HUES6 (cell line): ENCODE results near the gene RBM33.
"Not testable (repeated sequence)": the region's sequence is repeated elsewhere in the genome, so short reads cannot be mapped to it uniquely, and the experiment has no call there.

Source experiments
- H3K27ac ChIP-seq: 2 replicates; pipeline ENCODE4 v1.7.0; 2013; ENCODE audit warnings: low read depth, mild to moderate bottlenecking, low read length, inconsistent platforms
- H3K27me3 ChIP-seq: 2 replicates; pipeline ENCODE4 v1.6.1; 2013; ENCODE audit warnings: low read length; ENCODE audit not compliant: control insufficient read depth, insufficient read depth
- H3K36me3 ChIP-seq: 2 replicates; pipeline ENCODE4 v1.6.1; 2013; ENCODE audit warnings: low read length; ENCODE audit not compliant: control insufficient read depth, insufficient read depth
- H3K4me1 ChIP-seq: 2 replicates; pipeline ENCODE4 v1.6.1; 2013; ENCODE audit warnings: low read length; ENCODE audit not compliant: control insufficient read depth, insufficient read depth
- H3K4me3 ChIP-seq: 2 replicates; pipeline ENCODE4 v1.5.1; 2013; ENCODE audit warnings: low read depth, low read length
- H3K9ac ChIP-seq: one replicate; pipeline ENCODE4 v1.6.1; 2013; ENCODE audit warnings: mild to moderate bottlenecking, low read length
- H3K9me3 ChIP-seq: 2 replicates; pipeline ENCODE4 v1.6.1; 2013; ENCODE audit warnings: low read depth, low read length; ENCODE audit not compliant: control insufficient read depth, insufficient read depth

Gene RBM33

DNA sequence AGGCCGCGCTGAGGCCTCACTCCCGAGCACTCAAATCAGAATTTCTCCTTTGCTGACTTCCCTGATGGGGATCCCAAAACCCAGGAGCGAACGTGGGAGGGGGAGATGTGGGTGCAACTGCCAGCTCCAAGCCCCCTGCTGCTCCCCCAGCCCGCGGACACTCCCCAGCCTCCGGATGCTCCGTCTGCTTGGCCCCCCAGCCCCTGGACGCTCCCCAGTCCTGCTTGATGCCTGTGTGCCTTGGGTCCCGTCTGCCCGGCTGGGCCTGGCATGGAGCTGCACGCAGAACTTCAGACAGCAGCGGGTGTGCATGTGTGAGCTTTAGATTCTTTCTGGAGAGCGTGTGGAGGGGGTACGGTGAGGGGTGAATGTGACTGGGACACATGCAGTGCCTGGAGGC is 172.5 kb downstream of the RBM33 start:
- Histone ChIP-seq H3K27ac (no peak overlapping the region), H3K4me1 (peaks cover 16% of the 10 kb centered on the region; the same call in 1 of the 2 replicates), H3K4me3 (no peak overlapping the region), H3K9me3 (peaks cover 3% of the 10 kb centered on the region; the same call in 1 of the 2 replicates), H3K36me3 (no peaks in the 10 kb centered on the region), H3K9ac (no peak overlapping the region), H3K27me3 (peaks cover 49% of the 10 kb centered on the region)

DNA sequence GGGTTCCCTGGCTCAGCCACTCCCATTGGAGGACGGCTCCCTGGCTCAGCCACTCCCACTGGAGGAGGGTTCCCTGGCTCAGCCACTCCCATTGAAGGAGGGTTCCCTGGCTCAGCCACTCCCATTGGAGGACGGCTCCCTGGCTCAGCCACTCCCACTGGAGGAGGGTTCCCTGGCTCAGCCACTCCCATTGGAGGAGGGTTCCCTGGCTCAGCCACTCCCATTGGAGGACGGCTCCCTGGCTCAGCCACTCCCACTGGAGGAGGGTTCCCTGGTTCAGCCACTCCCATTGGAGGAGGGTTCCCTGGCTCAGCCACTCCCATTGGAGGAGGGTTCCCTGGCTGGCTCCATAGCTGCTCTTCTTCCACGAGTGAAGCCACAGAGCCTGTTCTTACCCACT is 173.1 kb downstream of the RBM33 start:
- peaks cover 11% of the 10 kb centered on the region; the same call in 1 of the 2 replicates for H3K4me1 ChIP-seq
- H3K4me3 ChIP-seq, H3K9ac ChIP-seq, H3K27ac ChIP-seq, H3K9me3 ChIP-seq, H3K36me3 ChIP-seq: not testable (repeated sequence)
- peaks cover 47% of the 10 kb centered on the region for H3K27me3 ChIP-seq

DNA sequence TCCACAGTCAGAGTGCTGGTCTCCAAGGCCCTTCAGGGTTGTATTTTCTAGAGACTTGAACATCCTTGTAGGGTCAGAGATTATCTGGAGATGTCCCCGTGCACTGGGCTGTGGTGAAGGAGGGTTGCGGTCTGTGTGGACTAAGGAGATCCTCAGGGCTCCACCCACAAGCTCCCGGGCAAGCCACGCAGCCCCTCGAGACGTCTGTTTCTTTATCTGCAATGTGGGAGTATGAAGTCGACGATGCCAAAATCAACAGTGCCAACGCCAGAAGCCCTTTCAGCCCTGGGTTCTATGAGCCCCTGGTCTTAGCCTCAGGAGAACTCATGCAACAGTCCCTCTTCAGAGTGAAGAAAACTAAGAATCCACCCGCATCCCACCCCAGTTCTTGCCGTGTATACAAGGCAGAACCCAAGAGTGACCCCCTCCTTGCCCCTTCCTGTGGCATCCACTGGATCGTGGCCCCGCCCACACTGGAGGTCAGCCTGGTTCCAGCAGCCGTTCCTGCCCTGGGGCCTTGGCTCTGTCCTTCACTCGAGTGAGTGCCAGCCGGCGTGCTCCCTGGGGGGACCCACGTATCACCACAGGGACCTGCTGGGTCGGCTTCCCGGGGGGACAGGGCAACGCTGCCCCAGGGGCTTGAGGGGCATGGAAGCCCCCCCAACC is 173.8 kb downstream of the RBM33 start:
- Histone ChIP-seq H3K27ac (no peak overlapping the region), H3K9ac (no peak overlapping the region), H3K4me1 (peaks cover 7% of the 10 kb centered on the region; the same call in 1 of the 2 replicates), H3K9me3 (peaks cover 3% of the 10 kb centered on the region; the same call in 1 of the 2 replicates), H3K36me3 (no peaks in the 10 kb centered on the region), H3K4me3 (no peak overlapping the region), H3K27me3 (peaks cover 39% of the 10 kb centered on the region)

DNA sequence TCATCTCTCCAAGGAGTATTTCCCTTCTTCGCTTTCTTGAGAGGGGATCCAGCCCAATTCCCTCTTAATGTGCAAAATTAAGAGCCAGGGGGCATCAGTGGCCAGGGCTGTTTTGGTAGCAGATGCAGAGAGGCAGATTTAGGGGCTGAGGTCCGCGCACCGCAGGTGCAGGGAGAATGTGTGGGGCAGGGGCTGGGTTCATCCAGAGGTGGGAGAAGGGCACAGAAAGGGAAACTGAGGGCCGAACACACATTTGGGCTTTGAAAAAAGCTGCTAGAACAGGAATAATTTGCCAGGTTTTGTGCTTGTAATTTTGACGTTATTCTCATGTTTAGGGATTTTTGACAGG is 174.3 kb downstream of the RBM33 start:
- Histone ChIP-seq H3K4me3 (no peak overlapping the region), H3K9ac (no peak overlapping the region), H3K36me3 (no peaks in the 10 kb centered on the region), H3K27ac (no peak overlapping the region), H3K27me3 (peaks cover 34% of the 10 kb centered on the region), H3K9me3 (peaks cover 3% of the 10 kb centered on the region; the same call in 1 of the 2 replicates), H3K4me1 (peaks cover 7% of the 10 kb centered on the region; the same call in 1 of the 2 replicates)

DNA sequence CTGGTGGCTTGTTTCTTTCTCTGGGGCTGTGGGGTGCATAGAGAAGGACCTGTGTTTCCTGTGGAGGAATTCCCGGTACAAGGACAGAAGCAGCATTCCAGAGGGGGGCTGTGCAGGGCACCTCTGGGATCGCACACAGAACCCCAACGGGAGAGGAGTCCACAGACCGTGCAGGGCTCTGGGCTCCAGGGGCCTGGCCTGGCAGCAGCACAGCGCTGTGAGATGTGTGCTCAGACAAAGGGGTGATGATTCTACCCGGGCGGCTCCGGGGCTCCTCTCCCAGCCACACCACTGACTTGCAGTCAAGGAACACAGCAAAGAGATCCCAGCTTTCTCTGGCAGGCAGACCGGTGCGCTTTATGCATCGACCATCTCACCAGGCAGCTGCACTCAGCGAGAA is 174.7 kb downstream of the RBM33 start:
- H3K27me3 ChIP-seq: peaks cover 30% of the 10 kb centered on the region
- H3K4me1 ChIP-seq: peaks cover 3% of the 10 kb centered on the region; the same call in 1 of the 2 replicates
- H3K9me3 ChIP-seq: peaks cover 3% of the 10 kb centered on the region; the same call in 1 of the 2 replicates
- H3K4me3 ChIP-seq: no peak overlapping the region
- no peak overlapping the region for H3K9ac ChIP-seq
- H3K27ac ChIP-seq: no peak overlapping the region
- H3K36me3 ChIP-seq: no peaks in the 10 kb centered on the region

DNA sequence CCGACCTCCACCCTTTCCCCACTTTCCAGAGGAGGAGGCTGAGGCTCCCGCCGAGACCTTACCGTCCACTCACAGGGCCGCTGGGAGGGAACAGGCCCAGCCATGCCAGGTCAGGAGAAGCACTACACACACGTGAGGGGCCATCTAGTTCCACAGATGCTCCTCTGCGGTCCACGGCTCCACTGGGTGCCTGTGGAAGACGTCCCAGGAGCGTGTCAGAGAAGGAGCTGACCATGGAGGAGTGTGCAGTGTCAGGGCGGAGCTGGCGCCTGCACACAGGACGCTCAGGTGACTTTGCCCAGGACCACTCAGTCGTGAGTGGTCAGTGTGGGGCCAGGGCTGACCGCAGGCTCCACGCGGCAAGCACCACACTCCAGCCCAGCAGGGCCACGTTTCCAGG is 175.8 kb downstream of the RBM33 start:
- Histone ChIP-seq H3K36me3 (no peaks in the 10 kb centered on the region), H3K9me3 (peaks cover 3% of the 10 kb centered on the region; the same call in 1 of the 2 replicates), H3K27ac (no peak overlapping the region), H3K4me1 (0 out of 2 replicates have a peak, but pooled peaks cover 2% of the 10 kb centered on the region), H3K4me3 (no peak overlapping the region), H3K27me3 (peaks cover 22% of the 10 kb centered on the region), H3K9ac (no peak overlapping the region)

DNA sequence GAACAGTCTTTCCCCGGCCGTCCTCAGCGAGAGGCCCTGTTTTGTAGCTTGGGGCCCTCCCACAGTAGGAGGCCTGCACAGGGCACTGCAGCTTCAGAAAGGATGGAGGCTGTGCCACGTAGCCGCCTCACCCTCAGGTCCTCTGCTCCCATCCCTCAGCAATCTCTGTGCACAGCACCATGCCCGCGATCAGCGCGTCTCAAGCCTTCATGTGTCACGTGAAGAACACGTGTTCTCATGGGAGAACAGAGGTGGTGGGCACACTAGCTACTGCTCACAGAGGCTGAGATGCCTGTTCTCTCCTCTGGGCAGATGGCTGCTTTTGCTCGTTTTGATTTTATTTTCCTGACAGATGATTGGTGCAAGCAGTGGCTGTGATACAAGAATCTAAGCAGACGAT is 176.3 kb downstream of the RBM33 start:
- H3K27ac ChIP-seq: no peak overlapping the region
- no peaks in the 10 kb centered on the region for H3K4me1 ChIP-seq
- peaks cover 18% of the 10 kb centered on the region for H3K27me3 ChIP-seq
- peaks cover 3% of the 10 kb centered on the region; the same call in 1 of the 2 replicates for H3K9me3 ChIP-seq
- no peak overlapping the region for H3K9ac ChIP-seq
- no peaks in the 10 kb centered on the region for H3K36me3 ChIP-seq
- H3K4me3 ChIP-seq: no peak overlapping the region

DNA sequence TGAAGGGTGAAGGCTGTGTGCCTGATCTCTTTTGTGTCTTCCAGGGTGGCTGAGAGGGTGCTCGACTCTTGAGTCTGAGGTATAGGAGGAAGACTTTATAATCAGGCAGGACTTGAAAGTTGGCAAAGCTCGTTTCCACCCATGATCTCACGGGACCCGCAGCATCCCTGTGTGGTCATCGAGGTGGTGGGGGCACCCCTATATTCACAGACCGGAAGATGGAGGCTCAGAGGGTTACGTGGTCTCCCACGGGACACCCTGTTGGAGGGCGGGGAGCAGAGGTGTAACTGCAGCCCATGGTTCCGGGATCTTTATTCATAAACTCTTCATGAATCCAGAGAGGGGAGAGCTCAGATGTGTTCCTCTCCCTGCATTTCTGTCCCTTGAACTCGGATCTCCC is 177.4 kb downstream of the RBM33 start:
- H3K27me3 ChIP-seq: peaks cover 7% of the 10 kb centered on the region; the same call in 1 of the 2 replicates

DNA sequence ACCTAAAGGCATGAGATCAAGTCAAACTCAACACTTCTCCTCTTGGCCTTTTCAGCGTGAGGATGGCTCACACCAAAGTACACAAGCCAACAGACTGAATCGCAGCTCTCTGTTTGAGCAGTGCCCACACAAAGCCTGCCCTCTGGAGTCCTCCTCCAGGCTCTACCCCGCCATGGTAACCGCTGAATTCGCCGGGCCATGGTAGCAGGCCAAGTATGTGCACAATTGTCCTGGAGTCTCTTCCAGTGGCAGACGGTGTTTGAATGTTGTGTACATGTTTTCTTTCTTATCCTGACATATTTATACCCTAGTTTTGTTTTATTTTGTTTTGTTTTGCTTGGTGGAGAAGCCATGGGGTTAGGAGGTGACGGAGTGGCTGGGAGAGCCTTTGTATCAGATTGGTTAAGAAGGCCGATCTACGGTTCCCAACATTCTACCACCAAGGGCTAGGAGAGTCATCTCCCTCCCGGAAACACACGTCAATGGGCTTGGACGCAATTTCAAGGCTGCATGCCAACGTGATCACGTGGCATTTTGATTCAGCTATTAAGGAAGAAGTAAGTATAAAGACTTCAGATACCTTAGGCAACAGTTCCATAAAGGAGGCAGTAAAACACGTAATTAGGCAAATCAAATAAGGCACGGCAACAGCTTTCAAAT is 179.9 kb downstream of the RBM33 start:
- no peaks in the 10 kb centered on the region for H3K4me1 ChIP-seq
- H3K9me3 ChIP-seq: no peaks in the 10 kb centered on the region
- no peak overlapping the region for H3K9ac ChIP-seq
- H3K4me3 ChIP-seq: no peak overlapping the region
- H3K27ac ChIP-seq: no peak overlapping the region
- no peaks in the 10 kb centered on the region for H3K36me3 ChIP-seq
- H3K27me3 ChIP-seq: 0 out of 2 replicates have a peak, but pooled peaks cover 6% of the 10 kb centered on the region

More for the DNA sequence above, 177.4 kb downstream of the RBM33 start:
- no peak overlapping the region for H3K27ac ChIP-seq
- peaks cover 3% of the 10 kb centered on the region; the same call in 1 of the 2 replicates for H3K9me3 ChIP-seq
- no peak overlapping the region for H3K4me3 ChIP-seq
- H3K9ac ChIP-seq: no peak overlapping the region
- H3K36me3 ChIP-seq: no peaks in the 10 kb centered on the region
- no peaks in the 10 kb centered on the region for H3K4me1 ChIP-seq

DNA sequence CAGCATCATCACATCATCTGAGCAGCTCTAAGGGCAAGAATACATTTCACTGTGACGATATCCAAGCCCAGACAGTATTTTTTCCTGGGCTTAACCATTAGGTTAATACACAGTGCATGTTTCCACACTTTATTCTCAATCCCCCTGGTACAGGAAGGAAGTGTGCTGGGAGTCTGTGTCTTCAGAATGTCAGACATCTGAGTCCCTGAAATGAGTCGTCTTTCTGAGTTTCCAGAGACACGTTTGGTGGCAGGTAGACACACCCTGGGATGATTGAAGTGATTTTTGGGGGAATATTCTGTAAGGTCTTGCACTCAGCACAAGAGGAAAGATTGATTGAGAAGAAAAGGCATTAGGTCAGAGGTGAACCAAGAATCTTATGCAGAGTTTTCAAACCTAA is 180.9 kb downstream of the RBM33 start:
- Histone ChIP-seq H3K27ac (no peak overlapping the region), H3K4me3 (no peak overlapping the region), H3K27me3 (0 out of 2 replicates have a peak, but pooled peaks cover 6% of the 10 kb centered on the region), H3K9me3 (no peaks in the 10 kb centered on the region), H3K4me1 (no peaks in the 10 kb centered on the region), H3K9ac (no peak overlapping the region), H3K36me3 (no peaks in the 10 kb centered on the region)

DNA sequence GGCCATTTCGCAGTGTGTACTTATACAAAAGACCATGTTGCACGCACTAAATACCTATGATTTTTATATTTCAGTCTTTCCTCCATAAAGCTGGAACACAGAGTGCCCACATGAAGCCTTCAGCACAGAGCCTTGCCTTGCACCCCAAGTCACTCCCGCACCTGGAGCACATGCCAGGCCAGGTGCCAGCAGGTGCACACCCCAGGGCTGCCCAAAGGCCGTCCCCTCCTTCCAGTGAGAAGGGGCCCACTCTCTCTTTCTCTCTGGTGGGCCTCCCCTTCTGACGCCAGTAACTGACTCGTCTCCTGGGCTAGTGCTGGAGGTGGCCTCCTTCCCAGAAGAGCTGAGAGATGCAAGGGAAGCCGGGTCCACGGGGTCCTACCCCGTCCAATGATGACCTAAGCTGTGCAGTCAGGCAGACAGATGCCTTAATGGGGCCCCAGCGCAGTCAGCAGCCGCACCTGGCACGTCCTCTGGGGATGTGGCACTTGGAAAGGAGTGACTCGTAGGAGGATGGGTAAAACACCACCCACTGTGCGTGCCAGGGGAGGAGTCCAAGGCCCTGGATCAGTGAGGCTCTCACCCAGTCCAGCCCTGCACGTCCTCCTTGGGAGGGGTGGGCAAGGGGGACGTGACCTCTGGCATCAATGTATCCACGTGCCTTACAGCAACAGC is 185.5 kb downstream of the RBM33 start:
- Histone ChIP-seq H3K9me3 (no peaks in the 10 kb centered on the region), H3K27ac (no peak overlapping the region), H3K9ac (no peak overlapping the region), H3K4me1 (no peaks in the 10 kb centered on the region), H3K4me3 (no peak overlapping the region), H3K36me3 (no peaks in the 10 kb centered on the region), H3K27me3 (peaks cover 12% of the 10 kb centered on the region; the same call in 1 of the 2 replicates)
